Type B pancreatic cell (in vitro differentiated cells): ENCODE measurements around the gene CHN2. TPM values are rescaled to one million over a fixed set of nuclear protein-coding genes. Genes with fewer than 3 reads are reported as not detected.

Experiments used
- DNase-seq: peaks from one replicate; pipeline ENCODE4 v3.0.0; 2021; ENCODE audit warnings: mixed read lengths; ENCODE audit not compliant: unreplicated experiment; ENCODE audit errors: extremely low spot score
- H3K27ac Mint-ChIP-seq: 2 replicates; pipeline ENCODE4 v1.8.0; 2021; ENCODE audit warnings: mild to moderate bottlenecking, mixed read lengths
- H3K27me3 Mint-ChIP-seq: 2 replicates; pipeline ENCODE4 v1.8.0; 2021; ENCODE audit warnings: mixed read lengths
- H3K36me3 Mint-ChIP-seq: 2 replicates; pipeline ENCODE4 v1.8.0; 2021; ENCODE audit warnings: mixed read lengths
- H3K4me1 Mint-ChIP-seq: one replicate; pipeline ENCODE4 v1.8.0; 2021; ENCODE audit warnings: mixed read lengths; ENCODE audit not compliant: unreplicated experiment
- H3K4me3 Mint-ChIP-seq: 2 replicates; pipeline ENCODE4 v1.8.0; 2021; ENCODE audit warnings: mild to moderate bottlenecking, mixed read lengths
- H3K9me3 Mint-ChIP-seq: 2 replicates; pipeline ENCODE4 v1.8.0; 2021; ENCODE audit warnings: mixed read lengths
- total RNA-seq: library from RNA; stranded (reverse); gene quantifications from 2 replicates; pipeline ENCODE4 v1.2.1, GENCODE V29; 2021; ENCODE audit warnings: low replicate concordance
- TF ChIP-seq, protein P1 (sequence below): fragments of 200-600 bp; sonication (generic); conservative IDR thresholded peaks from 2 replicates; pipeline ENCODE4 v1.5.0; 2021; ENCODE audit warnings: antibody characterized with exemption, mild to moderate bottlenecking

The CHN2 gene
- total RNA-seq, 1 donor from 2014 or later = 19.7 TPM

DNA sequence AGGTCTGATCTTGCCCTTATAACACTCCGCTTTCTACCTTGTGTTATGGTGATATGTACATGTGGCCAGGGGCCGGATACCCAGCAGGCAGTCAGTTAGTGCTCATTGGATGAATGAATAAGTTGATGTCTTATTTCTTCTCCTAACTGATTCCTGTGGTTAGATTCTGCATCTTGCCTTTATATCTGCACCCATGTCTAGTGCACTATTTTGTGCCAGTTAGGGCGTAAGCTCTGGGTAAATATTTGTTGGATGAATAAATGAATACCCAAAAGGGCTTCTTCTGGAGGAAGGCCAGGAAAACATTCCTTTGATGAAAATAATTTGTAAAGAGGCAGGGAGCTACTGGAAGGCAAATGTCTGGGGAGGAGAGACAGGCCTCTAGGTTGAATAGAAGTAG, 148.2 kb downstream of the CHN2 start:
- TF ChIP-seq, protein P1, sequence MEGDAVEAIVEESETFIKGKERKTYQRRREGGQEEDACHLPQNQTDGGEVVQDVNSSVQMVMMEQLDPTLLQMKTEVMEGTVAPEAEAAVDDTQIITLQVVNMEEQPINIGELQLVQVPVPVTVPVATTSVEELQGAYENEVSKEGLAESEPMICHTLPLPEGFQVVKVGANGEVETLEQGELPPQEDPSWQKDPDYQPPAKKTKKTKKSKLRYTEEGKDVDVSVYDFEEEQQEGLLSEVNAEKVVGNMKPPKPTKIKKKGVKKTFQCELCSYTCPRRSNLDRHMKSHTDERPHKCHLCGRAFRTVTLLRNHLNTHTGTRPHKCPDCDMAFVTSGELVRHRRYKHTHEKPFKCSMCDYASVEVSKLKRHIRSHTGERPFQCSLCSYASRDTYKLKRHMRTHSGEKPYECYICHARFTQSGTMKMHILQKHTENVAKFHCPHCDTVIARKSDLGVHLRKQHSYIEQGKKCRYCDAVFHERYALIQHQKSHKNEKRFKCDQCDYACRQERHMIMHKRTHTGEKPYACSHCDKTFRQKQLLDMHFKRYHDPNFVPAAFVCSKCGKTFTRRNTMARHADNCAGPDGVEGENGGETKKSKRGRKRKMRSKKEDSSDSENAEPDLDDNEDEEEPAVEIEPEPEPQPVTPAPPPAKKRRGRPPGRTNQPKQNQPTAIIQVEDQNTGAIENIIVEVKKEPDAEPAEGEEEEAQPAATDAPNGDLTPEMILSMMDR = no peak
- H3K9me3 Mint-ChIP-seq = no peaks in the 10 kb centered on the region
- H3K36me3 Mint-ChIP-seq = no peaks in the 10 kb centered on the region
- peaks cover 6% of the 10 kb centered on the region for H3K27me3 Mint-ChIP-seq
- H3K4me1 Mint-ChIP-seq = peaks cover 13% of the 10 kb centered on the region
- no peak overlapping the region for H3K27ac Mint-ChIP-seq
- no peak overlapping the region for H3K4me3 Mint-ChIP-seq
- DNase-seq = no peak

DNA sequence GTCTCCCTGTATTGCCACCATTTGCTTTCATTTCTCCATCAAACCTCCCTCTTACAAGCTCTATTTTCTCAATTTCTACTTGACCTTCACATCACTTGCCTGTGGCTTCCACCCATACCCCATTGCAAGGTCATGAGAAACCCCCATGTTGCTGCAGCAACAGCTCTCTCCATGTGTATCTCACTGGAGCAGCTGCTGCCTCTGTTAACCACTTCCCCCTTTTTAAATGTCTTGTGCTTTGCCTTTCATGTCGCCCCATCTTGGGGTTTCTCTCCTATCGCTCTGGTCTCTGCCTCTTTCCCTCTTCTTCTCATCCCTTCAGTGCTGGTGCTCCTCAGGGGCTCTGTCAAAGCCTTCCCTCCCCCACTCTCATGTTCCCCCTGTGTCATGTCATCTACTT, 148.8 kb downstream of the CHN2 start:
- no peaks in the 10 kb centered on the region for H3K9me3 Mint-ChIP-seq
- no peak overlapping the region for H3K27ac Mint-ChIP-seq
- H3K36me3 Mint-ChIP-seq = no peaks in the 10 kb centered on the region
- H3K4me1 Mint-ChIP-seq = peaks cover 7% of the 10 kb centered on the region
- no peak for DNase-seq
- TF ChIP-seq, protein P1 = no peak
- peaks cover 6% of the 10 kb centered on the region for H3K27me3 Mint-ChIP-seq
- no peak overlapping the region for H3K4me3 Mint-ChIP-seq

DNA sequence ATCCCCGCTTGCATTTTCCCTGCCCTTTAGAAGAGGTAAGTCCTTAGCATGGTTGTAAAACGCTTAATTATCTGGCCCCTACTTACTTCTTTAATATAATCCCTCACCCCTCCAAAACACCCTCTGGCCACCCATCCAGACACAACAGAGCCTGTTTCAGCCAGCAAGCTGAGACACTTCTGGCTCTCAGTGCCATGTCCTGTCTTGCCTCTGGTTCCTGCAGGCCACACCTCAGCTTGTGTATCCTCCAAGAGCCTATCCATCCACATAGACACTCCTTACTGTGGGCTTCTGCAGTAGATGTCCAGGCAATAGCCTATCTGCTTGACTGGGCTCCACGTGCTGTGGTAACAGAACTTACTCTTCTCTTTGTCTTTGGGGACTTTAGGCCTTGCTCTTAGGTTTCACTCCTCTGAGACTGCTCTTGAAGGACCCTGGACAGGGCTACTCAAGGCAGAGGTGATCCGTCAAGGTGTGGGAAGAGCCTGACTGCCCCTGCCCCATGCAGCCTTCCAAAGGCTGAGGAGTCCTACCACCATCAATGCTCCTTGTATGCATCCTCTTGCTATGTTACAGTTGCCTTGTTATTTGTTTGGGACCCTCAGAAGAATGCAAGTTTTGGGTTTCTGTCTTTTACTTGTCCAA, 149.9 kb downstream of the CHN2 start:
- TF ChIP-seq, protein P1 = no peak

DNA sequence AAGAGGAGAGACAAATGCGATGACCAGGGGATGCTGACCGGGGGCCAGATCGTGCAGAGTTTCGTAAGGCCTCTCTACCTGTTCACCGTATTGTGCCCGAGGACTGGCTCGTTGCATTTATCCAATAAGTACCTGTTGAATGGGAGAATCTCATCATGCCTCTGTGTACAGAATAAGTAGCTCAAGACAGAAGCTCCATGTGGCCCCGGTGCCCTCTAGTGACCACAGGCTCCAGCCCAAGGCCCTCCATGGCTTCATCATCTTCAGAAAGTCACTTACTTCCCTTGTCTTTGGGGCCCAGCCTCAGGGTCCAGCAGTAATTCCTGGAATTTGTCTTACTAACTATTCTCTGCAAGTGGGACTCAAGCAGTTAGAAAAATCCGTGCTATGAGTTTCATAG, 151.0 kb downstream of the CHN2 start:
- H3K4me1 Mint-ChIP-seq = peaks cover 12% of the 10 kb centered on the region
- no peak for DNase-seq
- no peaks in the 10 kb centered on the region for H3K36me3 Mint-ChIP-seq
- H3K27me3 Mint-ChIP-seq = peaks cover 6% of the 10 kb centered on the region
- no peak overlapping the region for H3K4me3 Mint-ChIP-seq
- H3K9me3 Mint-ChIP-seq = no peaks in the 10 kb centered on the region
- H3K27ac Mint-ChIP-seq = no peak overlapping the region
- TF ChIP-seq, protein P1 = peak; percentile 46

More for the DNA sequence above, 149.9 kb downstream of the CHN2 start:
- Mint-ChIP-seq H3K4me3 (no peak overlapping the region), H3K27me3 (peaks cover 6% of the 10 kb centered on the region), H3K4me1 (peaks cover 12% of the 10 kb centered on the region), H3K27ac (no peak overlapping the region), H3K36me3 (no peaks in the 10 kb centered on the region), H3K9me3 (no peaks in the 10 kb centered on the region)
- no peak for DNase-seq

DNA sequence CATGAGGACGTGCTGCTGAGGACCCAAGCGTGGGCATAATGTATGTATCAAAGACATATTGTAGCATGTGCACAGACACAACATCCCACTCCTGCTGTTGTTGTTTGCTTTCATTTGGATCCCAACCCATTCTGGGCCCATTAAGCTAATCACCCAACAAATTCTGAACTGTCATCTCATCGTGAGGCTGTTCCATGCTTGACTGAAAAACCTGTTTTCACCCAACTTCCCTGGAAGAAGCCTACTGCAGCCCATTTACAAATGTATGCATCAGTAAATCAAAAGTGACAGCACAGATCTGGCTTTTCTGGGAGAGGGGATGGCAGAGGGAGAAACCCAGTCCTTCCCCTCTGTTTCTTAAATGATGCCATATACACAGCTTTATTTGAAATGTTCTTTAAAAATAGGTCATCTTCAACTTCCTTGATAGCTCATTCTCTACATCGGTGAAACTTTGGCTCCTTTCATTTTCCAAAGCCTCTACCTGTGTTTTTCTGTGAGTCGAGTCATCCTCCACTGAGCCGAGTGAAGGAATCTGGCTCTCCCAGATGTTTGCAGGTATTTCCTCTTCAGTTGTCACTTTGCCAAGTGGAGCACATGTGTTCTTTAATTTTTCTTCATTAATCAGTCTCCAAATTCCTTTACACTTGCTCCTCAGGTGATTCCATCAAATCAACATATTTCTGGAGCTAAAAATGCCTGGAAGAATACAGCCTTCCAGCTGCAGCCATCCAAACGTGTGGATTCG, 151.8 kb downstream of the CHN2 start:
- DNase-seq = no peak
- peaks cover 16% of the 10 kb centered on the region for H3K4me1 Mint-ChIP-seq
- H3K36me3 Mint-ChIP-seq = no peaks in the 10 kb centered on the region
- TF ChIP-seq, protein P1 = no peak
- peaks cover 2% of the 10 kb centered on the region for H3K27me3 Mint-ChIP-seq
- H3K27ac Mint-ChIP-seq = no peak overlapping the region
- H3K9me3 Mint-ChIP-seq = no peaks in the 10 kb centered on the region
- H3K4me3 Mint-ChIP-seq = no peak overlapping the region
